ENCODE results near the gene GPATCH4. TPM values are rescaled to one million over a fixed set of nuclear protein-coding genes. Genes with fewer than 3 reads are reported as not detected.

Gene GPATCH4
- total RNA-seq, 1 donor from 2014 or later, result 18.6 TPM

DNA sequence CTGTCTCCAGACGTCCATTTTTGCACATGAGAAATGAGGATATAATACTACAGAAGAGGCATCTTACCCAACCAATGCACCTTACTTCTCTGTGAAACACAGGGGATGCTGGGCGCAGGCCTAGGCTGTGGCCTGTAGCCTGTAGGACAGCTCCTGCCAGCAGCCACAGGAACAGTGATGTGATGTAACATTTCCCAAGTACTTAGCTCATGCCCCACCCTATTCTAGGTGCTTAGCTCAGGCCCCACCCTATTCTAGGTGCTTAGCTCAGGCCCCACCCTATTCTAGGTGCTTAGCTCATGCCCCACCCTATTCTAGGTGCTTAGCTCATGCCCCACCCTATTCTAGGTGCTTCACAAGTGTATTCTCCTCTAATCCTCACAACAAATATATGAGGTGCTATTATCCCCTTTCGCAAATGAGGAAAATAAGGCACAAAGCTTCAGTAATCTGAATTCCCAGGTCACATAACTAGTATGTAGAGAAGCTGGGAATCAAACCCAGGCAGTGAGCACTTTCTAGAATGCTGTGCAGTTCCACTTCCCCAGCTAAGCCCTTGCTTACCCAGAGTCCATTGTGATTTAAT, 14.3 kb downstream of the GPATCH4 start:
- Mint-ChIP-seq H3K36me3 (ENCODE audit: low read depth, unreplicated experiment) (no peaks in the 10 kb centered on the region), H3K4me3 (ENCODE audit: unreplicated experiment) (no peak overlapping the region), H3K27me3 (ENCODE audit: unreplicated experiment) (peaks cover 13% of the 10 kb centered on the region), H3K9me3 (ENCODE audit: unreplicated experiment) (no peaks in the 10 kb centered on the region), H3K4me1 (ENCODE audit: unreplicated experiment) (peaks cover 27% of the 10 kb centered on the region), H3K27ac (ENCODE audit: unreplicated experiment) (no peak overlapping the region)
- no peak for DNase-seq (ENCODE audit: low spot score)
- TF ChIP-seq, protein P1, sequence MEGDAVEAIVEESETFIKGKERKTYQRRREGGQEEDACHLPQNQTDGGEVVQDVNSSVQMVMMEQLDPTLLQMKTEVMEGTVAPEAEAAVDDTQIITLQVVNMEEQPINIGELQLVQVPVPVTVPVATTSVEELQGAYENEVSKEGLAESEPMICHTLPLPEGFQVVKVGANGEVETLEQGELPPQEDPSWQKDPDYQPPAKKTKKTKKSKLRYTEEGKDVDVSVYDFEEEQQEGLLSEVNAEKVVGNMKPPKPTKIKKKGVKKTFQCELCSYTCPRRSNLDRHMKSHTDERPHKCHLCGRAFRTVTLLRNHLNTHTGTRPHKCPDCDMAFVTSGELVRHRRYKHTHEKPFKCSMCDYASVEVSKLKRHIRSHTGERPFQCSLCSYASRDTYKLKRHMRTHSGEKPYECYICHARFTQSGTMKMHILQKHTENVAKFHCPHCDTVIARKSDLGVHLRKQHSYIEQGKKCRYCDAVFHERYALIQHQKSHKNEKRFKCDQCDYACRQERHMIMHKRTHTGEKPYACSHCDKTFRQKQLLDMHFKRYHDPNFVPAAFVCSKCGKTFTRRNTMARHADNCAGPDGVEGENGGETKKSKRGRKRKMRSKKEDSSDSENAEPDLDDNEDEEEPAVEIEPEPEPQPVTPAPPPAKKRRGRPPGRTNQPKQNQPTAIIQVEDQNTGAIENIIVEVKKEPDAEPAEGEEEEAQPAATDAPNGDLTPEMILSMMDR (IDR thresholded peaks at IDR 0.05; ENCODE audit: unreplicated experiment), result no peak

DNA sequence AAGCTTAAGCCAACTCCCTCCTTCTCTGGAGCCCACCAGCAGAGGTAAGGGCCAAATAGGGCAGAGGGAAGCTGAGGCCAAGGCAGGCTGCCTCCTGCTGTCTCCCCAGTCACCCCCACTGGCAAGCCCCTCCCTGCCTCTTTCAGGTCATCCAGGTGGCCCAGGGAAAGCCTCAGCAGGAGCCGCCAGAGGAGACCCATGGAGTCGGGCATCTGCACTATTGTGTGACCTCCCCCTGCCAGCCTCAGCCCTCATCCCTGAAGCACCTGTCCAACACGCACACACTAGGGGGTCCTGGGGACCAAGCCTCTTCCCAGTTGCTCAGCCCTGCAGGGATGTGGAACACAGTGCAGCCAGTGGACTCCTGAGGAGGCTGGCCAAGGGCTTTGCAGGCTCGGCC, 15.0 kb downstream of the GPATCH4 start:
- Mint-ChIP-seq H3K4me3 (ENCODE audit: unreplicated experiment) (no peak overlapping the region), H3K4me1 (ENCODE audit: unreplicated experiment) (peaks cover 26% of the 10 kb centered on the region), H3K36me3 (ENCODE audit: low read depth, unreplicated experiment) (no peaks in the 10 kb centered on the region), H3K27ac (ENCODE audit: unreplicated experiment) (no peak overlapping the region), H3K9me3 (ENCODE audit: unreplicated experiment) (no peaks in the 10 kb centered on the region), H3K27me3 (ENCODE audit: unreplicated experiment) (peaks cover 15% of the 10 kb centered on the region)
- TF ChIP-seq, protein P1 (IDR thresholded peaks at IDR 0.05; ENCODE audit: unreplicated experiment), result no peak
- no peak for DNase-seq (ENCODE audit: low spot score)

DNA sequence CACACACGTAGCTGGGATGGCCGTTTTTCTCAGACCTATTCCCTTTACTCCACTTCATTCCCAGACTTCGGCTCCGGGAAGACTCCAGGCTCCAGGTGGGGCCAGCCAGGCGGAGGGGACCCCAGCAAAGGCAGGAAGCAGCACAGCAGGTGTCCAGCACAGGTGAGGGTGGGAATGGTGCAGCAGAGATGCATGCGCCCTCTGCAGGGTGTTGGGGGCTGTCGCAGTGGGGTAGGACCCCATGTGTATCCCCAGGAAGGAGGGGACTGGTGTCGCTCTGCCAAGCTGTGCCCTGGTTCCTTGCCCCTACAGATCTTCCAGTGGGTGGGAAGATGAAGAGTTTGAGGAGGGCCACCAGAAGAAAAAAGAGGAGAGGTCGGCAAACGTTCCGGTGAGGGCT, 16.5 kb downstream of the GPATCH4 start:
- TF ChIP-seq, protein P1 (IDR thresholded peaks at IDR 0.05; ENCODE audit: unreplicated experiment), result no peak
- DNase-seq (ENCODE audit: low spot score), result no peak
- Mint-ChIP-seq H3K27ac (ENCODE audit: unreplicated experiment) (no peak overlapping the region), H3K4me1 (ENCODE audit: unreplicated experiment) (peaks cover 17% of the 10 kb centered on the region), H3K9me3 (ENCODE audit: unreplicated experiment) (no peaks in the 10 kb centered on the region), H3K27me3 (ENCODE audit: unreplicated experiment) (peaks cover 12% of the 10 kb centered on the region), H3K36me3 (ENCODE audit: low read depth, unreplicated experiment) (no peaks in the 10 kb centered on the region), H3K4me3 (ENCODE audit: unreplicated experiment) (no peak overlapping the region)

DNA sequence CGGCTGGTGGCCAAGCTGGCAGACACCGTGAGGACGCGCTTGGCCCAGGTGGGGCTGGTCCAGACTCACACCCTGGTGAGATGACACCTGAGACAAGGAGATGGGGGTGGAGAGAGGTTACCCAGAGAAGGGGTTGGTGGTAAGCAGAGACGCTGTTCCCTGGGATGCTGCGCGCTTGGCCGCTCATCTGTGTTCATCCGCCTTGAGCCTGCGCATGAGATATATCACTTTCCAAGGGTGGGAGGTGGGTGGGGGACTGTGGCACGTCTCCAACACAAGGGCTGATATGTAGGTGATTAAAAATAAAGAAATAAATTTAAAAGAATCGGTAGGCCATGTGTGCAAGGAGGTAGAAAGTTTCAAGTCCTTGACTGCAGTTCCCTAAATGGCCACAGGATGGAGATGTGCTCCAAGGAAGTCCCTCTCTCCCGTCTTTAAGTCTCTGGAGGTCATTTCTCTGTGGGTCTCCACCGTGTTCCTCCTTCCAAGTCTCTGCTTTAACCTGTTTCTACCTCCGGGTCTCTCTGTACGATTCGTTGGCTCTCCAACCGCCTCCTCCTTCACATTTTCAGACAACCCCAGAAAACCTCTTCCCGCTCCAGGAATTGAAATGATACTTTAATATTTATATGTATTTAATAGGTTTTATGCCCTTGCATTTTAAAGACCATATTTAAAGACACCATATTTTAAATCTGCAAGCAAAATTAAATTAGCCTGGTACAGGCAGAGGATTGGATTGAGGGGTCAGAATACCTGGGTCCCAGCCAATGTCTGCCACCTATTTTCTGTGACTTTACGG, 17.3 kb downstream of the GPATCH4 start:
- H3K4me3 Mint-ChIP-seq (ENCODE audit: unreplicated experiment), result peak overlapping the region; percentile 65
- DNase-seq (ENCODE audit: low spot score), result peak; percentile 76
- TF ChIP-seq, protein P1 (IDR thresholded peaks at IDR 0.05; ENCODE audit: unreplicated experiment), result peak; percentile 86
- H3K27ac Mint-ChIP-seq (ENCODE audit: unreplicated experiment), result no peak overlapping the region
- H3K4me1 Mint-ChIP-seq (ENCODE audit: unreplicated experiment), result peaks cover 14% of the 10 kb centered on the region
- no peaks in the 10 kb centered on the region for H3K9me3 Mint-ChIP-seq (ENCODE audit: unreplicated experiment)
- H3K27me3 Mint-ChIP-seq (ENCODE audit: unreplicated experiment), result peaks cover 12% of the 10 kb centered on the region
- H3K36me3 Mint-ChIP-seq (ENCODE audit: low read depth, unreplicated experiment), result no peaks in the 10 kb centered on the region
